ENCODE data around the gene GPR68.
"Not testable (repeated sequence)": the region's sequence is repeated elsewhere in the genome, so short reads cannot be mapped to it uniquely, and the experiment has no call there.

GPR68 gene

DNA sequence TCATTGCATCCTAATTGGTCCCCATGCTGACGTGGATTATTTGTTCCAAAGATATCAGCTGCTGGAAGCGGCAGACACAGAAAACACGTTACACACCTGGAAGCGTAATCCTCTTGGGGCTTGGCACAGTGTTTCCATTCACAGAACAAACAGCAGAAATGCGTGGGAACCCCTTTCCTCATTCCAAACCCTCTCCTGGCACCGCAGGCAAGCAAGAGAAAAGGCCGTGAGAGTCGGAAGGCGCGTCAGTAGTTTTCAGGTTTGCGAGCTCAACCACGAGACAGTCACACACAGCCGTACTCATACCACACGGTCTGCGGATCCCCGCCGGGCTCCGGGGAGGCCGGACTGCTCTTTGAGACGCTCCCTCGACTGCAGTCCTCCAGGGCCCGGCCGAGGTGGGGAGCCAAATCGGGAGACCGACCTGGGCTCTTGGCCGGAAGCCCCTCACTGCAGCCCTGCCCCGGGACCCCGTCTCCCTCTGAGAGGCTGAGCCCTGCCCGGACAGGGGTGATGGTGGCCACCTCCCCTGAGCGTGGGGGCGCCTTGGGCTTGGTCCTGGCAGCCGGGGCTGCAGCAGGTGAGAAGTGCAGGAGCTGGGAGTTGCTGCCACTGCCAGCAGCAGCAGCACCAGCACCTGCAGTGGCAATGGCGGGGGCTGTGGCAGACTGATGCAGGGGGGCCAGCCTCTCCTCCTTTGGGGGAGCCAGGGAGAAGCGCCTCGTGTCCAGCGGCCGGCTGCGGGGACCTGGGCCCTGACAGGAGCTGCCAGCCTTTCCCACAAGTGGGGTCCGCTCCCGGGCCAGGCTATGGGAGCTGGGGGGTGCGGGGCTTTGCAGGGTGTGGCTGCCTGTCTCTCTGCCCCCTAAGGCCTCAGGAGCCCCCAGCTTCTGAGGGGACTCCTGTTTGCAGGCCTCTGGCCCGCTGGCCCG is 28.1 kb upstream of the GPR68 start:
- no peak for DNase-seq (ENCODE audit: low read depth)

DNA sequence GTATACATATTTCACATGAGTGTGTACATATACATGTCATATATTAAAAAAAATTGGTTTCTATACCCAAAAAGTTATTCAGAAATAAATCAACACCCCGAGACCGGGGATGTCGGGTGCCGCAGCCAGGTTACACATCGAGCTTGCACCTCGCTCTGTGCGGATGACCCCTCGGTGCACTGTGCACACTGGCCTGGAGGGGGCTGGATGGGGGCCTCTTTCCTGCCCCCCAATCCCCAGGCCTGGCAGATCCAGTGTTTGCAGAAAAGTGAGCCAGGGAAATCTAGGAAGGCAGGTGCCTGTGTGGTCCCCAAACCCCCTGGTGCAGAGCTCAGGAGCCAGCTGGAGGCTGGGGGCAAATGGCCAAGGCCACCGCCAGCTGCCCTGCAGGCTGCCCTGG is 27.1 kb upstream of the GPR68 start:
- no peak for DNase-seq (ENCODE audit: low read depth)

DNA sequence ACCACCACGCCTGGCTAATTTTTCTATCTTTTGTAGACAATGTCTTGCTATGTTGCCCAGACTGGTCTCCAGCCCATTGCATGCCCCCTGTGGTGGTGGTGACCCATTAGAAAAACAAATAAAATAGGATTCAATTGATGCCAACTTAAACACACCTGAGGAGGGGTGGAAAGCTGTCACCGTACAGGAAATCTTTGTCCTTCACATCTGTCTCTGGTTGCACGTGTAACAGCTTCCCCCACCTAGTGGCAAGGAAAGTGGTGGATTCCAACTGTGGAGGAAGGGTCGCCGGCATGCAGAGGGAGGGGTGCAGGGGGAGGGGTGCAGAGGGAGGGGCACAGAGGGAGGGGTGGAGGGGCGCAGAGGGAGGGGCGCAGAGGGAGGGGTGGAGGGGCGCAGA is 26.1 kb upstream of the GPR68 start:
- DNase-seq (ENCODE audit: low read depth): no peak

DNA sequence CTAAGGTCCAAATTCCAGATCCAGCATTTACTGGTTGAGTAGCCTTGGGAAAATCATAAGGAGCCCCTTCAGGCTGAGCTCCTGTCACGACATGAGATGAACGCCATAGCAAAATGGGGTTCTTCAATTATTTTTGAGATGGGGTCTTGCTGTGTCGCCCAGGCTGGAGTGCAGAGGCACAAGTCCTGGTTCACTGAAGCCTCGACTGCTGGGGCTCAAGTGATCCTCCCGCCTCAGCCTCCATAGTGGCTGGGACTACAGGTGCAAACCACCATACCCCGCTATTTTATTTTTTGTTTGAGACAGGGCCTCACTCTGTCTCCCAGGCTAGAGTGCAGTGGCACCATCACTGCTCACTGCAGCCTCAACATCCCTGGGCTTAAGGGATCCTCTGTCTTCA is 25.7 kb upstream of the GPR68 start:
- DNase-seq (ENCODE audit: low read depth): no peak

DNA sequence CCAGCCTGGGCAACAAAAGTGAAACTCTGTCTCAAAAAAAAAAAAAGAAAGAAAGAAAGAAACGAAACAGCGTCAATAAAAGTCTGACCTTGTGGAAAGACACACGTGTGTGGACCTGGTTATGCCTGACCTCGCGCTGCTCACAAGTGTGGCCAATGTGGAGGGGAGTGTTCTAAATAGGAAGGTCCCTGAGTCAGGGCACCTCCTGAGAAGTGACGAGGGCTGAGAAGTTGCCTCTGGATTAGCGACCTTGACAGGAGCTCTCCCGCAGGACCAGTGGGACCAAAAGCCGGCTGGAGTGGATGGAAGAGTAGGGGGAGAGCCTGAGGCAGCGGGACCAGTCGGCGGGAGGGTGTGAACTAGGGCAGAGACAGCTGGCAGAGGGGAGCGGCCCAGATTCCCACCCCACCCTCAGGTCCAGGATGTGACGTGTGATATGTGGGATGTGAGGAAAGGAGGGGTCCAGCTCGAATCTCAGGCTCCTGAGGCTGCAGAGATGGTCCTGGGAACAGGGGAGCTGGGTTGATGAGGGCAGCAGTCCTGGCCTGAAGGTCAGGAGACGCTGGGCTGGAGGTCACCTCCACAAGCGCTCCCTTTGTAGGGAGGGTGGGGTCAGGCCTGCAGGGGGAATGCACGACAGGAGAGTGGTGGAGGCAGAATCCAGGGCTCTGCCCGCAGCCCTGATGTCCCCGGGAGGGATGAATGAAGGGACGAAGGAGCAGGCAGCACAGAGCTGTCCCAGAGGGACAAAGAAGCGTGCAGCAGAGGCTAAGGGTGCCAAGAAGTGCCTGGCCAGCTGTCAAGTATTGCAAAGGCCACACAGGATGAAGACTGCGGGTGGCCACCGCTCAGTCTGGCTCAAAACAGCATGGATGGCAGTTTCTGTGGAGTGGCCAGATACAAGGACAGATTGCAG is 24.8 kb upstream of the GPR68 start:
- no peak for DNase-seq (ENCODE audit: low read depth)

DNA sequence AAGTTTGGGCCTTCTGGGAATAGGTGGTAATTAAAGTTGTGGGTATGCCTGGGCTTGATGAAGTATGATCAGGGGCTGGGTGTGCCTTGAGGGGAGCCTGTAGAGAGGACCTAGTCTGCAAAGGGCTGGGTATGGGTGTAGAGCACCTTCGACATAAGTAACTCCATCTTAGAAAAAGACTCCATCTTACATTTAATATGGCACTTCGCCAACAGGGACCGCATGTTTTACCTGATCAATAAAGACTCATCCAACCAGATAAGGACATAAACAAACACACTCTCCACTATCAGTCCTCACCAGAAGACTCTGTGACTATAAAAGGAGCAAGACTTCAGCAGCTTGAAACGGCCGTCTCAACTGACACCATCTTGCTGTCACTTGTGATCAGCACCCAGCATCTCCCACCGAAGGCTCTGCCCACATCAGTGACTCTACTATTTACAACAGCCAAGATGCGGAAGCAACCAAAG is 23.5 kb upstream of the GPR68 start:
- DNase-seq (ENCODE audit: low read depth): no peak

DNA sequence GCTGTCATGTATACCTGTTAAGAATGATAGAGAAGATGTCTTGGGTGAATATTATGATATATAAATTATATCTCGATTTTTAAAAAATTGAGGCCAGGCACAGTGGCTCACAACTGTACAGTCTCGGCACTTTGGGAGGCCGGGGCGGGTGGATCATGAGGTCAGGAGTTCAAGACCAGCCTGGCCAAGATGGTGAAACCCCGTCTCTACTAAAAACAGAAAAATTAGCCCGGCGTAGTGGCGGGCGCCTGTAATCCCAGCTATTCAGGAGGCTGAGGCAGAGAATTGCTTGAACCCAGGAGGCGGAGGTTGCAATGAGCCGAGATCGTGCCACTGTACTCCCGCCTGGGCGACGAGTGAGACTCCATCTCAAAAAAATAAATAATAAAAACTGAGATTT is 21.8 kb upstream of the GPR68 start:
- not testable (repeated sequence) for DNase-seq (ENCODE audit: low read depth)

DNA sequence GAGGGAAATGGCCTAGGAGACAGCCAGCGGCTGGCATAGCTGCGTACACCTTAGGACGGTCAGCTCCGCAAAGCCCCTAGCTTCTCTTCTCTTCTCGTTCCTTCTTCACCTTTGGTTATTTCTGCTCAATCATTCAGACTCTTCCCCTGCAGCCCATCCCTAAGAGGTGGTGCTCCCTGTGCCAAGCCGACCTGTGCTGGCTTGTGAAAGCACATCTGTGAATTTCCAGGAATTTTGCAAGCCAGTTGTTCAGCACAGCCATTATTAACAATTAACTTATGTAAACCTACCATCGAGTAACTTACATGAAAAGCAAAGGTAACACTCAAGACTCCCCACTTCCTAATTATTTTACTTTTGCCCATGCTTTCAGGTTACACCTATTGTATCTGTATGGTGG is 20.9 kb upstream of the GPR68 start:
- no peak for DNase-seq (ENCODE audit: low read depth)

DNA sequence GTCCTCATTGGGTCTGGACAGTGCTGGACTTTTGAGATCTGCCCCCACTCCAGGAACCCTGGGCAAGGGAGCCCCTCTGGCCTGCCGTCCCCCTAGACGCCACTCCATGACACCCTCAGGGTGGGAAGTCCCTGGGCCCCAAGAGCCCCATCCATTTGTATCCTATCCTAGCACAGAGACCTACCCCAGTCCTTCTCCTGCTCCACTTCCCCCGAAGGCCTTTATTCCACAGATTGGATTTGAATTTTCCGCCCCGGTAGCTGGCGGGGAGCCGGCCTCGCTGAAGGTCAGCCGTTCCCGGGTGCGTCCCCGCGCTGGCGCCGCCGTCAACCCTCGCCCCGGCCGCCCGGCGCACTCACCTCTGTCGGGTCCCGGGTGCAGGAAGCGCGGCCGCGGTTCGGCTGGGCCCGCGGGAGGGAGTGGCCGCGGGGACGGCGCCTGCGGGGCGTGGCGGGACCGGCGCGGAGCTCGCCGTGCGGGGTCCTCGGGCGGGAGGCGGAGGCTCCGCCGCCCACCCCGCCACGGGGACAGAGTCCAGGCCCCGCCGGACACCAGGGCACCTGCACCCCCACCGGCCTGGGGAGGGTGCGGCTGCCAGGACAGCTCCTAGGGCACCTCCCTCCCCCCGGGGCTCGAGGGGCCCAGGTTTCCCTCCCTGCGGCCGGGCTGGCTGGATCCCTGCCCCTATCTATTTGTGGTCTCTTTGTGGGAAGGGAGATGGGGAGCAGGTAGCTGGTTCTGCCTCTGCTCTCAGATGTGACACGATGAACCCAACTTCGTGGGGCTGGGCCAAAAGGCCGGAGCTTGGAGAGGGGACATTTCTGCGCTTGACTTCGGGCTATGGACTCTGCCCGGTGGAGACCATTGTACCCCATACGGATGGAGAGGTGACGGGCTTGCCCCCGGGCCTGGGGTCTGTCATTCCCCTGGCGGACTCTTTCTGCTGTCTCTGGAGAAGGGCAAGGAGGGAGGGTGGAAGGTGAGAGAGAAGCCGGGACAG is 19.9 kb upstream of the GPR68 start:
- no peak for DNase-seq (ENCODE audit: low read depth)

DNA sequence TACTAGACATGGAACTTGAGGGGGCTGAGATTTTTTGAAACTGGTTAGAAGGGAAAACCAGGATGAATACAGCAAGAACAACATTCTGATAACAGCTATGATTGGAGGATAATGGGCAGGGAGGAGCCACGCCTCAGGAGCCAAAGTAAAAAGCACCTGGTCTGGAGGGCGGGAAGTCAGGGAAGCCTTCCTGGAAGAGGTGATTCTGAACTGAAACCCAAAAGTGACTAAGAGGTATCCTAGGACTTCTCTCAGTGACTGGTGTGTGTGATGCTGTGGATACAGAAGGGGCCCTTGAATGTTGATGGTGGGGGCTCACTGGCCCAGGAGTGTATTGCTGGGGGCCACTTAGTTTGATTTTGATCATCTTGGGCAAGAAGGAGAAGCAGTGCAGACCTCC is 18.8 kb upstream of the GPR68 start:
- no peak for DNase-seq (ENCODE audit: low read depth)

DNA sequence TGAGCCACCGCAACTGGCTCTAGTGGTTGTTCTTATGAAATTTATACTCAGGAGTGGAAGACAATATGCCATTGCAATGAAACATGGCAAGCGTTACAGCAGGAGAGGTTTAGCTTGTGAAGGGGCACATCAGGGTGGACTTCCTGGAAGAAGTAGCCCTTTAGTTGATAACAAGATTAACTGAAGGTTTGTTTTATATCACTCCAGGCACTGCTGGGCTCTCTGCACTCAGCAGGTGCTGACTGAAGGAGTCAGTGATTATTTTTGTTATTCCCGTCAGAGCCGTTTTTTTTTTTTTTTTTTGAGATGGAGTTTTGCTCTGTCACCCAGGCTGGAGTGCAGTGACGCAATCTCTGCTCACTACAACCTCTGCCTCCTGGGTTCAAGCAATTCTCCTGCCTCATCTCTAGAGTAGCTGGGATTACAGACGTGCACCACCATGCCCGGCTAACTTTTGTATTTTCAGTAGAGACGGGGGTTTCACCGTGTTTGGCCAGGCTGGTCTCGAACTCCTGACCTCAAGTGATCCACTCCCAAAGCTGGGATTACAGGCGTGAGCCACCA is 17.6 kb upstream of the GPR68 start:
- DNase-seq (ENCODE audit: low read depth): no peak

DNA sequence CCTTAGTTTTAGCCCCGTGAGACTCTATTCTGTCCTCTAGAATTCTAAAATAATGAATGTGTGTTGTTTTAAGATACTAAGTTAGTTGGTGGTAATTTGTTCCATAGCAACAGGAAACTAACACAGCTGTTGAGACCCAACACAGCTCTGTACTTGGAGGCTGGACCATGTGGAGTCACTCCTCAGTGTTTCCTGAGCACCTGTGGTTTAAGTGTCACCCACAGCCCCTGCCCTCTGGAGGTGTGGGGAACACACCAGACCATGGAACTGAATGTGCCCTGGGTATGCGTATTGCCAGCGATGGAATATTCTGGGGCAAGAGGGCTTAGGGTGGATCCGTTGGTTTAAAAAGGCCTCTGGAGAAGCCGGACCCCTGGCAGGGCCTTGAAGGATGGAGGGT is 16.6 kb upstream of the GPR68 start:
- no peak for DNase-seq (ENCODE audit: low read depth)

DNA sequence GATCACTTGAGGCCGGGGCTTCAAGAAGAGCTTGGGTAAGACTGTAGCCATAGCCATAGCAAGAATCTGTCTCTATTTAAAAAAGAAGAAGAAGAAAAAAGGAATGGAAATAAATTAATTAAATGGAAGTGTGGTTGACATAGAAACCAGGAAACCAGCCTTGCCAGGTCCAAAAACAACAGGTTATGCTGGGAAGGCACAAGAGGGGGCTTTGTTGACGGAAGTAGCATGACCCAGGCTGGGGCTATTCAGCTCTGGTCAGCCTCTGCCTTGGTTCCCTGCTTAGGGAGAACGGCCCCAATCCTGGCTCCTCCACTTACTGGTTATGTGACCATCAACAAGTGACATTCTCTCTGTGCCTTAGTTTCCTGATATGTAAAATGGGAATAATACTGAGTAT is 14.4 kb upstream of the GPR68 start:
- no peak for DNase-seq (ENCODE audit: low read depth)

DNA sequence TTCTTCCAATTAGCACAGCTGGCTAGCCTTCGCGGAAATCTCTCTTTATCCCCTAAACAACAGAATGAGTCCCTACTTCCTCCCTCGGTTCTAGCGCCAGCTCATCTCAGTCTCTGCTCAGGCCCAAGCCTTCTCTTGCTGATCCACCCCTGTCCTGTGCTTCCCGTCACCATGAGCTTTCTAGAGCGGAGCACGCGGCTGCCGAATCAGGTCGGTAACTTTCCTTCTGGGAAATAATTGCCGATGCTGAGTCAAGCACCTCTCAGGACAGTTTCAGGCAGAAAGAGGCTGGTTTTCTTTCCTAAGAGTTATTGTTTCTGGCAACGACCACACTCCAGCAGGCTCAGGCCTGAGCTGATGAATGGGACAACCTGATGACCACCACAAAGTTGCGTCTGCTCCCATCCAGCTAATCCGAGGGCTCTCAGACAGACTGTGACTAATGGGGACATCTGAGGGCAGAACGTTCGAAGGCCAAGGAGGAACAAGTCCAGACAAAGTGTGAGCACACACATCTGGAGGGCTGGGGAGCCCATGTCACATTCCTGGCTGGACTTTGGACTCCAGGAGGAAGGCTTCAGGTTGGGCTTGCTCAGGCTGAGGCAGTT is 13.6 kb upstream of the GPR68 start:
- DNase-seq (ENCODE audit: low read depth): no peak

DNA sequence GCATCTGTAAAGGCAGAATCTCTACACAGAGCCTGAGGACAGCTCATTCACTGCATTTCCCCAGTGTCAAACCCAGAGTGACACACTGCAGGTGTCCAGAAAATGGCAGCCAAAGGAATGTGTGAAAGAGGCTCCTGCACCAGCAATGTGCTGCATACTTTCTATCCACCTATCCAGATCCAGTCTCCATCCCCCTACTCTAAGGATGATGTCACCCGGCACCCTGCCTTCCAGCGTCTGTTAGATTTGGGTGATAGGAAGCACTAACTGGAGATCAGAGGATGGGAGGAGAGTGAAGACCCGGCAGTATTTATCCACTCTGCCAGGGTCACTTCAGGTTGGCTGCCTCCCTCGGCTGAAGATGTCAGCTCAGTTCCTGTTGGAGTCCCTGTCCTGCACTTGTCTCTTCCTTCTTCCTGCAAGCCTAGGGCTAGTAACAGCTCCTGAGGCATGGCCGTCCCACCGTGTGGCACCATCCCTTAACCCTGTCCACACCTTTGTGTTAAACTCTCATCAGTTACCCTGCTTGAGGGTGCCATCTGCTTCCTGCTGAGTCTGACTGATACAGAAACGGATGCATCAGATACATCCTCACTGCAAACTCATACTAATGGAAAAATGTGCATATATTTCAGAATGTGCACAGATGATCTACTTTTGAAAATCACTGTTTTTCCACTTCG is 13.0 kb upstream of the GPR68 start:
- DNase-seq (ENCODE audit: low read depth): no peak

DNA sequence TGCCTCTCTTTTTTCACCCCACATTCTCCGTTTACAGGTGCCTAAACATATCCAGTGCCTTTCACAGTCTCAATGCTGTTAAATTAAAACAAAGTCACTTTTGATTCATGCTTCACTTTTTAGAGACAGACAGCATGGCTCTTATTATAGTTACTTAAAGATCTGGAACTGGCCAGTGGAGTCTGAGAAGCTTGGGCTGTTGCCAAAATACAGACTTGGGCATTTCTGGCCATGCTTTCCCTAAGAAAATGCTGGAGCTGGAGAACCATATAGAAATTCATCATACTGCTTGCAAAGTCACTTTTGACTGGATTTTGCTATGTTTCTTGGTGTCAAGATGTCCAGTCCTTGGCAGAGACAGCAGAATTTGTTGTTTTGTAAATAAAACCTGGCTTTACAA is 12.2 kb upstream of the GPR68 start:
- no peak for DNase-seq (ENCODE audit: low read depth)

DNA sequence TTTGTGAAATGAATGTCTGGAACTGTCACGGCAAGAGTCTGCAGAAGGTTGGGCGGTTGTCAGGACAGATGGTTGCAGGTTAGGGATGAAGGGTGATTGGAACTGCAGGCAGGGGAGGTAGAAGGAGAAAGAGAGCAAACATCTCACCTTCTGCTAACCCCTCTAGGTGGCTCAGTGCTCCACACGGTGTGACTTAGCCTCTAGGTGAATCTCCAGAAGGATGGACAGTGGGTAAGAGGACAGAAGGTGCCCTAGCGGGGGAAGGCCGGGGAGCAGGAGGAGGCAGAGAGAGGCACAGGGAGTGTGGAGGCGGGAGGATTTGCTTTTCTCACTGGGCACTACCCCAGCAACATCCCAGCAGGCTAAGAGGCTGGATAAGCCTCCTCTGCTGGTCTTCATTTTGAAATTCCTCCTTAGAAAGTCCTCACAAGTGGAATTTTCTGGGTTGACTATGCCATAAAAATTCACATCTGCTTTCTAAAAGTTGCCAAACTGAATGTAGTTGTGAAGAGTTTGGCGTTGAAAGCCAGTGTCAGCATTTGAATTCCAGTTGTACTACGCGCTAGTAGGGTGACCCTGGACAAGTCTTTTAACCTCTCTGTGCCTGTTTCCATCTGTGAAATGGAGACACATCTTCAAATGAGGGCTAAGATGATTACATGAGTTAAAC is 10.7 kb upstream of the GPR68 start:
- DNase-seq (ENCODE audit: low read depth): no peak

DNA sequence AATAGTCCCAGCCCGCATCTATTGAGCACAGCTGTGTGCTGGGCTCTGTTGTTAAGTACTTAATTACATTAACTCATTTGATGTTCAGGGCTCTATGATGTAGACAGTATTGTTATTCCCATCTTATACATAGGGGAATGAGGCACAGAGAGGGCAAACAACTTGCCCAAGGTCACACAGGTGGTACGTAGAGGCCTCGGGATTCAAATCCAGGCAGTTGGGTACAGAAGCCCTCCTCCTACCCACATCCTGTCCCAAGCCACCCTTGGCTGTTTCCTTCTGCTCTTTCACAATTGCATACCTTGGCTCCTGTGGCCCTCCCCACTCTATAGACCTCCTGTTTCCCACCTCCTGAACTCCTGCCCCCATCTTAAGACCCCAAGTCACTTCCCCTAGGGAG is 10.0 kb upstream of the GPR68 start:
- DNase-seq (ENCODE audit: low read depth): no peak

DNA sequence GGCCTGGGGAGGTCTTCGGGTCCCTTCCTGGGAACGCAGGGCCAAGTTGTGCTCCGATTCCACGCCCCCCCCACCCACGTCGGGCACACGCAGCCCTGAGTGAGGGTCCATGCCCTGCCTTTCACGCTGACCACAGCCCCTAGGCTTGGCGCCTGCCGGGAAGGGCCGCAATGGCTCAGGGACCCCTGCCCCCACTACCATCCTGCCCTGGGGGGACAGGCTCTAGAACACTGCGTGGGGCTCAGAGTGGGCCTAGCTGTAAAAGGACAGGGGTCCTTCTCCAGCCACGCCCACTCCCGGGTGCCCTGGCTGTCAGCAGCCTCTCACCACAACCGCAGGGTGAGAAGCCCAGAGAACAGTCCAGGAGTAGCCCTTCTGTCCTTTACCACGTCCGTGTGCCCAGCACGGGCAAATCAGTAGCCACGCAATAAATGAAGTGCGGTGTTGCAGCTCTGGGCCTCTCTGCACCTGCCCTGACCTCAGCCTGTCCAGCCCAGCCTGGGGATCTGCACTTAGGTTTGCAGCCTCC is 9.4 kb upstream of the GPR68 start:
- DNase-seq (ENCODE audit: low read depth): no peak
